IMR-90 (cell line): Measurements from ENCODE around the gene PSG3.
A peak's percentile ranks its signal among the peaks of the same experiment; 100 is the strongest.
"Not testable (repeated sequence)": the region's sequence is repeated elsewhere in the genome, so short reads cannot be mapped to it uniquely, and the experiment has no call there.

Source experiments
- CTCF ChIP-seq: conservative IDR thresholded peaks from 2 replicates; pipeline ENCODE4 v1.5.1; 2012; ENCODE audit warnings: mild to moderate bottlenecking, low read depth, low read length, improper control_type of control experiment
- MAFK ChIP-seq: IDR thresholded peaks from 2 replicates; pipeline ENCODE4 v1.6.1; 2012; ENCODE audit warnings: low read depth, low read length, improper control_type of control experiment
- MXI1 ChIP-seq: IDR thresholded peaks from 2 replicates; pipeline ENCODE4 v1.6.1; 2012; ENCODE audit warnings: low read depth, mild to moderate bottlenecking, low read length, moderate library complexity, borderline replicate concordance

DNA sequence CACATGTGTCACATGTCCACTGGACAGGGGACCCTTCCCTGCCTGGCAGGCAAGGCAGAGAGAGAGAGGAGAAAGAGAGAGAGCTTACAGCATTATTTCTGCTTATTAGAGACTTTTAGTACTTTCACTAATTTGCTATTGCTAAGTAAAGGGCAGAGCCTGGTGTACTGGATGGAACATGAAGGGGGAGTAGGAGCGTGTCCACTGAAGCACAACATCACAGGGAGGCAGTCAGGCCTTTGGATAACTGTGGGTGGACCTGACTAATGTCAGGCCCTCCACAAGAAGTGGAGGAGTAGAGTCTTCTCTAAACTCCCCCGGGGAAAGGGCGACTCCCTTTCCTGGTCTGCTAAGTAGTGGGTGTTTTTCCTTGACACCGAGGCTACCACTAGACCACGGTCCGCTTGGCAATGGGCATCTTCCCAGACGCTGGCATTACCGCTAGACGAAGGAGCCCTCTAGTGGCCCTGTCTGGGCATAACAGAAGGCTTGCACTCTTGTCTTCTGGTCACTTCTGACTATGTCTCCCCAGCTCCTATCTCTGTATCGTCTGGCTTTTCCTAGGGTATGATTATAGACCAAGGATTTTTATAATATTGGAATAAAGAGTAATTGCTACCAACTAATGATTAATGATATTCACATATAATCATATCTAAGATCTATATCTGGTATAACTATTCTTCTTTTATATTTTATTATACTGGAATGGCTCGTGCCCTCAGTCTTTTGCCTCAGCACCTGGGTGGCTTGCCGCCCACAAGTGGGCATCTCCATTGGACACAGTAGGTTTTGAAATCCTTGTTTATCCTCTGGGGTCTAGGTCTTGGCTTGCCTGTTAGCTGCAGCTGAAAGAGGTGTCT is 36.7 kb upstream of the PSG3 start:
- peak; percentile 75 for TF ChIP-seq CTCF
- TF ChIP-seq MAFK, MXI1: not testable (repeated sequence)
